ENCODE measurements around the gene CEP72.
A peak's percentile ranks its signal among the peaks of the same experiment; 100 is the strongest.

CEP72 gene

DNA sequence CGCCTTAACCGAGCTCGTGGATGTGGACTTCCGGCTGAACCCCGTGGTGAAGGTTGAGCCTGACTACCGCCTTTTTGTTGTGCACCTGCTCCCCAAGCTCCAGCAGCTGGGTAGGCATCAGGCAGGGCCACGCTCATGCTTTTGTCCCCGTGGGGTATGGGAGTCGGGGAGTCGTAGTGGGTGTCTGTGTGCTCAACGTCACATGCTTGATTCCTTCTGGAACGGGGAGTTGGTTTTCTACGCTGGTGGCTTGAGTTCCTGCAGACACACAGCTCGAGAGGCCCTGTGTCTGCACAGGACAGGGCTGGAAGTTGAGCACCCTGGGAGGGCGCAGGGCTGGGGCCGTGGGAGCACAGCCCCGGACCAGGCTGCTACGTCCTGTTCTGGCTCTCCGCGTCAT lies 8.0 kb downstream of the CEP72 start:
- no peak for DNase-seq

DNA sequence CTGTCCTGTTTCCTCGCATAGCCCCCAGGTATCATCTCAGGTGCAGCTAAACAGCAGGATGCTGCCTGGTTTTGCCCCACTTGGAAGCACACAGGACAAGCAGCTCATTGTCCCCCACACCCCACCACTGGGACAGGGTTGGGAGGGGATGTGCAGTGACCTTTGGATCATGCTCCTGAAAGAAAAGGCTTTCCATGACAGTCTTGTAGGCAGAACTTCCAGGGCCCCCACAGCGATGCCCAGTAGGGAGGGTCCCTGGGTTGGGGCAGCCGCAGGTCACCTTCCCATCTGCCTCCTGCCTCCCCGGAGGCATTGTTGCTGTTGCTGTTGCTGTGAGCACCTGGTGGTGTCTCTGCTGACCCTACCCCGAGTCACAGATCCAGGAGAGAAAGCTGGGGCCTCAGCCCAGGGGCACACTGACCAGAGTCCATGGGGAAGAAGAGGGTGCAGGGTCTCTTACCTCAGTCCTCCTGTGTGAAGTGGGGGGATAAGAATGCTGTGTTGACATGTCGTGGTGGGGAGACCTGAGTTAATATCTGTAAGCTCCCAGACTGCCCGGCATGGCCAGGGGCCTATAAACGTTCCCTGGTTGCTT lies 8.5 kb downstream of the CEP72 start:
- no peak for DNase-seq

DNA sequence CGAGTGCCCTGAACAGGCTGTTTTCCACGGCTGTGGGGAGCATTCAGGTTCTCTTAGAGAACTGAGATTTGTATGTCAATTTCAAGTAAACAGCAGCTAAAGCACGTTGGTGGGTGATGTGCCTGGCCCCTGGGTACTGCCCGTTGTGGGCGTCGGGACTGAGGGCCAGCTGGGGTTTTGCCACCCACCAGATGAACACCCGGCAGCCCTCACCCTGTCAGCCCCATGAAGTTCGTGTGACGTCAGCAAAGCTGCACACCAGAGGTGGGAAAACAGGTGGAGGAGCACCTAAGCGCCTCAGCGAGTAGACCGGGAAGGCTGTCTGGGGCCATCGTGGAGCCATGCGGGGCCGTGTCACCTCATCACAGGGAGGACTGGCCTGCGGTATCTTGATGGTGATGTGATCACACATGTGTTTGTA lies 9.2 kb downstream of the CEP72 start:
- no peak for DNase-seq

DNA sequence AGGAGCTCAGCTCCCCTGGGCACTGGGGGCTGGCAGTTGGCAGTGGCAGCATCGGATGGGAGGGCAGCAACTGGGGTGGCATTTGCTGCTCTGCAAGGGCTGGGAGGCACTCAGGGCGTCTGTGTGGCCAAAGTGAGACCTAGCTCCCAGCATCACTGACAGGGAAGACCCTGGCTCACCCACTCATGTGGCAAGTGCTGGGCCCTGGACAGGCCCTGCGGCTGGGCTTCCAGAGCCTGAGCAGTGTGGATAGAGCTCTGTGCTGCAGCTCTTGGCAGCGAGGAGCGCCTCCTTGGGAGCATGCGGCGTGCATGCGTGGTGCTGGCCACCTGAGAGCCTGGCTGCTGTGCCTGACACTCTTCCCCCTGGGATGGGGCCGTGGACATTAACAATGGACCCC lies 10.2 kb downstream of the CEP72 start:
- no peak for DNase-seq

DNA sequence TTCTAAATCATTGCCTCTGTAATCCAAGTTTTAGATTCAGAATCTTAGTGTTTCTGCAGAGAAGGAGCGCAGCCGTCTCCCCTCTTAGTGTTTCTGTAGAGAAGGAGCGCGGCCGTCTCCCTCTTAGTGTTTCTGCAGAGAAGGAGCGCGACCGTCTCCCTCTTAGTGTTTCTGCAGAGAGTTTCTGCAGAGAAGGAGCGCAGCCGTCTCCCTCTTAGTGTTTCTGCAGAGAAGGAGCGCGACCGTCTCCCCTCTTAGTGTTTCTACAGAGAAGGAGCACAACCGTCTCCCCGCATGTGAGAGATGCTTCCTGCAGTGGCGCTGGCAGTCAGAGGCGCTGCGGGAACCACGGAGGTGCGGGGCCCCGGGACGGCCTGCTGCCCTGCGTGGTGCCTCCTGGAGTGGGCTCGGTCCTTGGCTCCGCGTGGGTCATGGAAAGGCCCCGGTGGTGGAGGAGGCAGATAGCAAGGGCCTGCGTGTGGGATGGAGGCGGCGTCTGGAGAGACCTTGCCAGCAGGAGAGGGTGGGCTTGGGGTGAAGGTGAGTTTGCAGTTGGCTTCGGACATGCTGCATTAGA lies 10.9 kb downstream of the CEP72 start:
- no peak for DNase-seq

GRCh38 chr5:623531-623930 lies 11.4 kb downstream of the CEP72 start:
- DNase-seq: no peak

DNA sequence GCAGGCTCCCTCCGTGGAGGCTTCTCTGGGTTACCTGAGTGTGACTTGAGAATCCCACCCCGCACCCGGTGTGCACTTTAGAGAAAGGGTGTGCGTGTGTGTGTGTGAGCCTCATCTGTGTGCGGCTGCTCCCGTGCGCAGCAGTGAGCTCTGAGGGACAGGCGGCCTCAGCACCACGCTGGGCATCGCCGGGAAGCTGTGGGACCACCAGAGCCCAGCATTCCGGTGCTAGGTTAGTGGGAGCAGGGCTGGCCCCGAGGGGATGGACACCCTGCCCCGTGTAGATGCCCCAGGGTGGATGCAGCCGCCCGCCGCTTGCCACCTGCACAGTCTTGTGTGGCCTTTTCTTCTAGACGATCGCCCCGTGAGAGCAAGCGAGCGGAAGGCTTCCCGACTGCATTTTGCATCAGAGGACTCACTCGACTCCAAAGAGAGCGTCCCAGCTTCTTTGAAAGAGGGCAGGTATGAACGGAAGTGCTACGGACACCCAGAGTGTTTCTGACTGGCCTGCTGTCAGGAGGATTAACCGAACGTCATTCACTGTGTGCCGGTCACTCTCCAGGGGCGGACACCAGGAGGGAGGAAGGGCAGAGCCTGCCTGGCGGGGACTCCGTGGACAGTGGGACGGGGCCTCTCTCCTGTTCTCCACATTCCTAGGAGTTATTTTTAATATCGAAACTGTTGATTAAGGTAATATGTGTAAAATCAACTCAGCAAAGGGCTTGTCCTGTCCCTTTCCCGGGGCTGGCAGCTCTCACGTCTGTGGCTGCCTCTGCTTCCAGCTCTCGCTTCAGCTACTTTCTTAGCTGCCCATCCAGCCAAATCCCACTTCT lies 12.2 kb downstream of the CEP72 start:
- DNase-seq: no peak

- DNase-seq: no peak
Observed at GRCh38 chr5:624951-625230, 12.8 kb downstream of the CEP72 start.

GRCh38 chr5:625516-625915 lies 13.4 kb downstream of the CEP72 start:
- DNase-seq: no peak

DNA sequence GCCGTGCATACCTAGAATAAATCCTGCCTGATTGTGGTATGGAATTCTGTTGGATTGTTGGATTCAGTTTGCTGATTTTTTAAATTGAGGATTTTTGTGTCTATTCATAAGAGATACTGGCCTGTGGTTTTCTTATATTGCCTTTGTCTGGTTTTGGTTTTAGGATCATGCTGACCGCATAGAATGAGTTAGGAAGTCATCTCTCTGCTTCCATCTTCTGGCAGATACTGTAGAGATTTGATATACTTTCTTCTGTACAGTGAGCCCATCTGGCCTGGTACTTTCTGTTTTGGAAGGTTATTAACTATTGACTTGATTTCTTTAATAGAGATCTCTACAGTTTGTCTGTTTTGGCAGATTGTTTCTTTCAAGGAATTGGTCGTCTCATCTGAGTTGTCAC lies 14.7 kb downstream of the CEP72 start:
- DNase-seq: no peak

- DNase-seq: no peak
Observed at GRCh38 chr5:627840-628239, 15.7 kb downstream of the CEP72 start.

DNA sequence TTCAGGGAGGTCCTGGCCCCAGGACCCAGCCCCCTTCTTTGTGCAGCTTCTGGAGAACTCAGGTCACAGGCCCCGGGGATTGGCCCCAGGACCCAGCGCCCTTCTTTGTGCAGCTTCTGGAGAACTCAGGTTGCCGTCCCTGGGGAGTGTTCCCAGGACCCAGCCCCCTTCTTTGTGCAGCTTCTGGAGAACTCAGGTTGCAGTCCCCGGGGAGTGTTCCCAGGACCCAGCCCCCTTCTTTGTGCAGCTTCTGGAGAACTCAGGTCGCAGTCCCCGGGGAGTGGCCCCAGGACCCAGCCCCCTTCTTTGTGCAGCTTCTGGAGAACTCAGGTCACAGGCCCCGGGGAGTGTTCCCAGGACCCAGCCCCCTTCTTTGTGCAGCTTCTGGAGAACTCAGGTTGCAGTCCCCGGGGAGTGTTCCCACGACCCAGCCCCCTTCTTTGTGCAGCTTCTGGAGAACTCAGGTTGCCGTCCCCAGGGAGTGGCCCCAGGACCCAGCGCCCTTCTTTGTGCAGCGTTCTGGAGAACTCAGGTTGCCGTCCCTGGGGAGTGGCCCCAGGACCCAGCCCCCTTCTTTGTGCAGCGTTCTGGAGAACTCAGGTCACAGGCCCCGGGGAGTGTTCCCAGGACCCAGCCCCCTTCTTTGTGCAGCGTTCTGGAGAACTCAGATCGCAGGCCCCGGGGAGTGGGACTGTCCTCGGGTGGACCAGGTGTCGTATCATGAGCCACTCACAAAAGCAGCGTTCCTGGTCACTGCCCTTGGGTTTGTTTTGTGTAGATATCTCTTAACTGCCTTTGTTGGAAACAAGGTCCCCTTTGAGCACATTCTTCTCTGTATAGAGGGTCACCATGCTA lies 16.4 kb downstream of the CEP72 start:
- peak; percentile 24 for DNase-seq

DNA sequence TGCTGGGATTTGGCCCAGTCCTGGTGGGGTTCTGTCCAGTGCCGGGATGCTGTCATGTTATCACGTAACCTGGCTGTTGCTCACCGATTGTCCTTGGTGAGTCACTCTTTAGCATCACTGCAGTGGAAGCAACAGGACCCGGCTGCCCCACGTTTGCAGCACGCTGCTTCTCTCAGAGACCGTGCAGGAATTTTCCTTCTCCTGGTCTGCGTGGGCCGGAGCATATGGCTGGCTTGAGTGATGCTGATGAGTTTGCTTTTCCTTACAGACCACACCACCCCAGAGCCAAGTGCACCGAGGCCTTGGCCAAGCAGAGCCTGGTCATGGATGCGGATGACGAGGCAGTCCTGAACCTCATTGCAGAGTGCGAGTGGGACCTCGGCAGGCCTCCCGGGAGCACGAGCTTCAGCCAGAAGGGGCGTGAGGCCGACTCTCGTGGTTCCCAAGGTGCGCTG lies 21.4 kb downstream of the CEP72 start:
- DNase-seq: no peak

- DNase-seq: no peak
Observed at GRCh38 chr5:634191-634590, 22.1 kb downstream of the CEP72 start.

- DNase-seq: no peak
Observed at GRCh38 chr5:635306-636055, 23.3 kb downstream of the CEP72 start.

GRCh38 chr5:636951-637350 lies 24.8 kb downstream of the CEP72 start:
- no peak for DNase-seq

DNA sequence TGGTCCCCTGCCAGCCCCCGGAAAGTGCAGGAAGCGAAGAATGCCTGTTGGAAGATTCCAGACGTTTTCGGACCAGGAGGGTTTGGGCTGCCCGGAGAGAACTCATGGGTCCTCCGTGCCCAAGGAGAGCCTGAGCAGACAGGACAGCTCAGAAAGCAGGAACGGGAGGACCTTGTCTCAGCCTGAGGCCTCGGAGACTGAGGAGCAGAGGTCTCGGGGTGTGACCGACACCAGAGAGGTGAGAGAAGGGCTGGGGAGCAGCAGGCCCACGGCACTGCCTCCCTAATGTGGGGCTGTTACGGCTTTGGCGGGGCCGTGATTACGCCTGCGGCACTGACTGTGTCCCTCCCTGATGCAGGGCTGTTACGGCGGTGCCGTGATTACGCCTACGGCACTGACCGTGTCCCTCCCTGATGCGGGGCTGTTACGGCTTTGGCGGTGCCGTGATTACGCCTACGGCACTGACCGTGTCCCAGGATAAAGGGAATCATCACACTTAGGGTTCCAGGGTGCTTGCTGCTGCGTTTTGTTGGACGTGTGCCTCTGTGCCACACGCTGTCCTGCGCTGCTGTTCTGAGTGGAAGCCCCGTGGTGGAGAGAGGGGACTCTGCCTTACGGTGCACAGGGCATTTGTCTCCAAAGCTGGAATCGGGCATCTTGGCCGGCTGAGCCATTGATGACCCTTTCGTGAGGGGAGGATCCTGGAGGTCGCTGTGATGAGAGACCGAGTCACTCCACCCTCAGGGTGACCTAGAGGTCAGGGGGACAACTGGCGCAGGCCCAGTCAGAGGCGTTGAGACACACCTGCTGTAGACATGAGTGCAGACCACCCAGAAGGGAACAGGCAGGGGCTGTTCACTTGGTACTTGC lies 25.7 kb downstream of the CEP72 start:
- DNase-seq: no peak

DNA sequence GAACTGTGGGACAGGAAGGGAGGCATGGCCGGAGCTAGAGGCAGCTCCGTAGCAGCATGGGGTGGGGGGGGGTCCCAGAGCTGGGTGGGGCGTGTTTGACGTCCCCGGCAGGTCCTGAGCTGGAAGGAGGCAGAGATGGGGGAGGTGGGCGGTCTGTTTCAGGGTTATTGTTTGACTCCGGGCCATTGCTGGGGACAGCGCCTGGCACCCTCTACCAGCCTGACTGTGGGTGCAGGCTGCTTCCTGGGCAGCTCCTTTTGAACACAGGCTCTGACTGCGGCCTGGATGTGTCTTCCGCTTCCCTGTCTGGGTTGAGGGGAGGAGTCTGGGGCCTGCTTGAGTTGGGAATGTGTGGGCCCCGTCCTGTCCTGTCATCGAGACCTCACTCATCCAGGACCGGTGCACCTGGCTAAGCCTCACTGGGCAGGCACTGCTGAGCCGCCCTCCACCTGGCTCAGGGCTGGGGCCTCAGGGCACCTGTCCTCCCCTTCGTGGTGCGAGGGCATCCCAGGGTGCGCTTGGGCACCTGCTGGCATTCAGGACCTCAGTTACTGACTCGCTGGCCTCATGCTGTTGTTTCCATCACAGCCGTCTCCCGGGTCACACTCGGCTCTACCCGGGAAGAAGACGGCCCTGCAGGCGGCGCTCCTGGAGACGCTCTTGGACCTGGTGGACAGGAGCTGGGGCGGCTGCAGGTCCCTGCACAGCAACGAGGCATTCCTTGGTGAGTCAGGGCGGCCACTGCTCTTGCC lies 26.5 kb downstream of the CEP72 start:
- DNase-seq: no peak

DNA sequence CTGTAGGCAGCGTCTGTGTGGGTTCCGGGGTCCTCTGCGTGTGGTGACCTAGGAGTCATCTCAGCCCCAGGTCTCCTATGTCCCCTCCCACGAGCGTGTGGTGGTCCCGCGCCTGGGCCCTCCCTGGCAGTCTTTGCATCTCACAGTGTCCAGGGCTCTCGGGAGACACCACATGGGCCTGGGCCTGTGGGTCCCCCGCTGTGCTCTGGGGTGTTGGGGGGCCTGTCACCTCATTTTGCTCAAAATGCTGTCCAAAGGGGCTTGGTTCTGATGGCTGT lies 27.1 kb downstream of the CEP72 start:
- no peak for DNase-seq

DNA sequence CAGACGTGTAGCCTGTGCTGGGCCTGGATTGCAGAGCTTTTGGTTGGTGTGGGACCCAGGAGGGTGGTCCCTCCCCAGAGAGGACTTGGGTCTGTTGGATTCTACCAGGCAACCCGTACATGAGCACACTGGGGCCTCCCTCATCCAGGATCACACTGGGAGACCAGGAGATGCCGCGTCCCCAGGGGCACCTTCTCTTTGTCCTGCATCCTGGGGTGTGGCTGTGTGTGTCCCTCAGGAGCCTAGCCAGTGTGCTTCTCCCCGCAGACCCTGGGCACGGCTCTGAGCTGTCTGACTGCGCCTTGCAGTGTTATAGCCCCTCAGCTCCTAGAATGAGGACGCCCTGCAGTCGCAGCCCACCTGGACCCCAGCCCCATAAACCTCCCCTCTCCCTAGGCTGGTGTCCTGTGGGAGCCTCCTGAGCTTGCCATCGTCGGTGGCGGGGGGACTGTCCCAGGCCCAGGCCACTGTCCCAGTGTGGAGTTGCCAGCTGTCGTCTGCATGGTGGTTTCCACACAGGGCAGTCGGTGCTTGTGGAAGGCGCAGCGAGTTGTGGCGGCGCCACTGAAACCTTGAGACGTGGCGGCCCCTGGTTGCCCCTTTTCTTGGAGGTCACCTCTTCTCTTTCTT lies 27.6 kb downstream of the CEP72 start:
- no peak for DNase-seq
